DMS114 treated with DMSO at 0.1 percent for 48 hours (cell line): ENCODE data around the gene CSF1.
A peak's percentile ranks its signal among the peaks of the same experiment; 100 is the strongest.
"Not testable (repeated sequence)": the region's sequence is repeated elsewhere in the genome, so short reads cannot be mapped to it uniquely, and the experiment has no call there.

ENCODE experiments used
- DNase-seq: peaks from one replicate; lab custom pipeline; 2025; ENCODE audit not compliant: unreplicated experiment; lab: John Stamatoyannopoulos, UW

Gene CSF1

GRCh38 chr1:109932679-109933078 is 22.0 kb downstream of the CSF1 start:
- no peak for DNase-seq

GRCh38 chr1:109933856-109934711 is 23.4 kb downstream of the CSF1 start:
- no peak for DNase-seq

GRCh38 chr1:109935451-109935900 is 24.8 kb downstream of the CSF1 start:
- no peak for DNase-seq

- DNase-seq: no peak
Measured at GRCh38 chr1:109937738-109938137, 27.1 kb downstream of the CSF1 start.

GRCh38 chr1:109938556-109938955 is 27.9 kb downstream of the CSF1 start:
- DNase-seq: no peak

GRCh38 chr1:109942434-109942833 is 31.8 kb downstream of the CSF1 start:
- DNase-seq: no peak

- no peak for DNase-seq
Measured at GRCh38 chr1:109944541-109944940, 33.9 kb downstream of the CSF1 start.

GRCh38 chr1:109946511-109946910 is 35.9 kb downstream of the CSF1 start:
- no peak for DNase-seq

GRCh38 chr1:109947582-109948284 is 37.1 kb downstream of the CSF1 start:
- no peak for DNase-seq

- DNase-seq: no peak
Measured at GRCh38 chr1:109948285-109948630, 37.6 kb downstream of the CSF1 start.

GRCh38 chr1:109950038-109950437 is 39.4 kb downstream of the CSF1 start:
- DNase-seq: no peak

- DNase-seq: no peak
Measured at GRCh38 chr1:109950509-109950908, 39.9 kb downstream of the CSF1 start.

- not testable (repeated sequence) for DNase-seq
Measured at GRCh38 chr1:109951501-109951900, 40.9 kb downstream of the CSF1 start.

GRCh38 chr1:109954041-109954512 is 43.4 kb downstream of the CSF1 start:
- no peak for DNase-seq

- no peak for DNase-seq
Measured at GRCh38 chr1:109959632-109959973, 49.0 kb downstream of the CSF1 start.

GRCh38 chr1:109959974-109960744 is 49.5 kb downstream of the CSF1 start:
- DNase-seq: peak; percentile 44

- no peak for DNase-seq
Measured at GRCh38 chr1:109960745-109961094, 50.1 kb downstream of the CSF1 start.

- no peak for DNase-seq
Measured at GRCh38 chr1:109963864-109964263, 53.2 kb downstream of the CSF1 start.

GRCh38 chr1:109969146-109969829 is 58.6 kb downstream of the CSF1 start:
- DNase-seq: no peak

- no peak for DNase-seq
Measured at GRCh38 chr1:109969907-109970306, 59.3 kb downstream of the CSF1 start.

GRCh38 chr1:109971559-109971958 is 60.9 kb downstream of the CSF1 start:
- no peak for DNase-seq
